ENCODE results near the gene MARCHF2. TPM values are rescaled to one million over a fixed set of nuclear protein-coding genes. Genes with fewer than 3 reads are reported as not detected.

MARCHF2 gene
- polyA plus RNA-seq, 1 of the 3 experiments (the other 2 are of a cell fraction), result 57.2 TPM

DNA sequence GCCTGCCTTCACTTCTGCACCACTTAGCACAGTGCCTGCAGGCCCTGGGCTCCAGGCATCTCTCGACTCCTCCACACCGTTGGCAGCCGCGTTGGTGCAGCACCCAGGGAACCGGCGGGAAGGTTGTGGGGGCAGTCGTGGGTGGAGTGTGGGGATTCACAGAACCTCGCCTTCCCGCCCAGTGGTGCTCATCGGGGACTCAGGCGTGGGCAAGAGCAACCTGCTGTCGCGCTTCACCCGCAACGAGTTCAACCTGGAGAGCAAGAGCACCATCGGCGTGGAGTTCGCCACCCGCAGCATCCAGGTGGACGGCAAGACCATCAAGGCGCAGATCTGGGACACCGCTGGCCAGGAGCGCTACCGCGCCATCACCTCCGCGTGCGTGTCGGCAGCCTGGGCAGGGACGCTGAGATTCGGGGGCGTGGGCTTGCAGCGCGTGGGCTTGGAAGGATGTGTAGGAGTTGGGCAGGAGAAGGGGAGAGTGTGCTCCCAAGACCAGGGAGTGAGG lies 13.4 kb upstream of the MARCHF2 start:
- Histone ChIP-seq H3K9me3 (no peaks in the 10 kb centered on the region), H3F3A (replicated peaks; ENCODE audit: insufficient read depth) (no peaks in the 10 kb centered on the region), H3K9me2 (no peaks in the 10 kb centered on the region), H4K20me1 (ENCODE audit: insufficient read depth) (peaks cover 40% of the 10 kb centered on the region), H3K9ac (no peak overlapping the region), H3K27ac (ENCODE audit: low read depth in 2 of 2, low read length in 1 of 2) (no peak overlapping the region), H3K4me1 (ENCODE audit: control insufficient read depth in 1 of 2, insufficient read depth in 2 of 2, low read depth in 1 of 2, low read length in 1 of 2) (peaks cover 0 to 4% of the 10 kb centered on the region in 2 experiments; a peak in 2 of 4 replicates), H3K36me3 (replicated peaks in 1 of 2; ENCODE audit: control insufficient read depth in 1 of 2, insufficient read depth in 2 of 2, low read length in 1 of 2) (peaks cover 0 to 17% of the 10 kb centered on the region in 2 experiments), H3K27me3 (ENCODE audit: insufficient read depth) (no peaks in the 10 kb centered on the region), H3K4me3 (ENCODE audit: low read depth in 2 of 2, low read length in 1 of 2) (no peak overlapping the region), H2AFZ (ENCODE audit: low read depth) (no peak overlapping the region), H3K79me2 (ENCODE audit: insufficient read depth) (peaks cover 49% of the 10 kb centered on the region), H3K4me2 (no peak overlapping the region)
- no peak for DNase-seq
- WGBS (ENCODE audit: low lambda C conversion rate), result 97% methylated on average over 22 of the region's 34 CpGs
- CTCF ChIA-PET, result no interaction called here
- no peak for TF ChIP-seq POLR2AphosphoS5 (IDR thresholded peaks at IDR 0.05; ENCODE audit: low read depth, low read length)
- TF ChIP-seq PBX3 (IDR thresholded peaks at IDR 0.05), result no peak
- no peak for TF ChIP-seq ZBTB33 (IDR thresholded peaks at IDR 0.05; ENCODE audit: borderline replicate concordance, low read depth)
- no peak for TF ChIP-seq FOSL2 (IDR thresholded peaks at IDR 0.05; ENCODE audit: borderline replicate concordance, low read depth)
- no peak for TF ChIP-seq FOXJ3 (CRISPR knock-in tag; IDR thresholded peaks at IDR 0.05)
- TF ChIP-seq GABPA (IDR thresholded peaks at IDR 0.05; ENCODE audit: low read depth), result no peak
- TF ChIP-seq, protein P1, sequence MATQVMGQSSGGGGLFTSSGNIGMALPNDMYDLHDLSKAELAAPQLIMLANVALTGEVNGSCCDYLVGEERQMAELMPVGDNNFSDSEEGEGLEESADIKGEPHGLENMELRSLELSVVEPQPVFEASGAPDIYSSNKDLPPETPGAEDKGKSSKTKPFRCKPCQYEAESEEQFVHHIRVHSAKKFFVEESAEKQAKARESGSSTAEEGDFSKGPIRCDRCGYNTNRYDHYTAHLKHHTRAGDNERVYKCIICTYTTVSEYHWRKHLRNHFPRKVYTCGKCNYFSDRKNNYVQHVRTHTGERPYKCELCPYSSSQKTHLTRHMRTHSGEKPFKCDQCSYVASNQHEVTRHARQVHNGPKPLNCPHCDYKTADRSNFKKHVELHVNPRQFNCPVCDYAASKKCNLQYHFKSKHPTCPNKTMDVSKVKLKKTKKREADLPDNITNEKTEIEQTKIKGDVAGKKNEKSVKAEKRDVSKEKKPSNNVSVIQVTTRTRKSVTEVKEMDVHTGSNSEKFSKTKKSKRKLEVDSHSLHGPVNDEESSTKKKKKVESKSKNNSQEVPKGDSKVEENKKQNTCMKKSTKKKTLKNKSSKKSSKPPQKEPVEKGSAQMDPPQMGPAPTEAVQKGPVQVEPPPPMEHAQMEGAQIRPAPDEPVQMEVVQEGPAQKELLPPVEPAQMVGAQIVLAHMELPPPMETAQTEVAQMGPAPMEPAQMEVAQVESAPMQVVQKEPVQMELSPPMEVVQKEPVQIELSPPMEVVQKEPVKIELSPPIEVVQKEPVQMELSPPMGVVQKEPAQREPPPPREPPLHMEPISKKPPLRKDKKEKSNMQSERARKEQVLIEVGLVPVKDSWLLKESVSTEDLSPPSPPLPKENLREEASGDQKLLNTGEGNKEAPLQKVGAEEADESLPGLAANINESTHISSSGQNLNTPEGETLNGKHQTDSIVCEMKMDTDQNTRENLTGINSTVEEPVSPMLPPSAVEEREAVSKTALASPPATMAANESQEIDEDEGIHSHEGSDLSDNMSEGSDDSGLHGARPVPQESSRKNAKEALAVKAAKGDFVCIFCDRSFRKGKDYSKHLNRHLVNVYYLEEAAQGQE (IDR thresholded peaks at IDR 0.05; ENCODE audit: low read depth, low read length), result no peak
- TF ChIP-seq SIN3A (IDR thresholded peaks at IDR 0.05; ENCODE audit: borderline replicate concordance, low read depth, low read length), result no peak
- no peak for TF ChIP-seq NRF1 (IDR thresholded peaks at IDR 0.05; ENCODE audit: low read depth, low read length)
- no peak for TF ChIP-seq ELF1 (IDR thresholded peaks at IDR 0.05)
- TF ChIP-seq CHD2 (IDR thresholded peaks at IDR 0.05; ENCODE audit: low read length, partially characterized antibody), result no peak
- TF ChIP-seq TEAD4 (IDR thresholded peaks at IDR 0.05; ENCODE audit: borderline replicate concordance, insufficient read depth), result no peak
- TF ChIP-seq RXRA (IDR thresholded peaks at IDR 0.05; ENCODE audit: borderline replicate concordance, low read depth), result no peak
- POLR2A ChIA-PET, result no interaction called here
